ENCODE measurements around the gene NADSYN1. TPM values are rescaled to one million over a fixed set of nuclear protein-coding genes. Genes with fewer than 3 reads are reported as not detected.

The NADSYN1 gene
- total RNA-seq, 1 experiment from 2014 or later, result 45.1 TPM

DNA sequence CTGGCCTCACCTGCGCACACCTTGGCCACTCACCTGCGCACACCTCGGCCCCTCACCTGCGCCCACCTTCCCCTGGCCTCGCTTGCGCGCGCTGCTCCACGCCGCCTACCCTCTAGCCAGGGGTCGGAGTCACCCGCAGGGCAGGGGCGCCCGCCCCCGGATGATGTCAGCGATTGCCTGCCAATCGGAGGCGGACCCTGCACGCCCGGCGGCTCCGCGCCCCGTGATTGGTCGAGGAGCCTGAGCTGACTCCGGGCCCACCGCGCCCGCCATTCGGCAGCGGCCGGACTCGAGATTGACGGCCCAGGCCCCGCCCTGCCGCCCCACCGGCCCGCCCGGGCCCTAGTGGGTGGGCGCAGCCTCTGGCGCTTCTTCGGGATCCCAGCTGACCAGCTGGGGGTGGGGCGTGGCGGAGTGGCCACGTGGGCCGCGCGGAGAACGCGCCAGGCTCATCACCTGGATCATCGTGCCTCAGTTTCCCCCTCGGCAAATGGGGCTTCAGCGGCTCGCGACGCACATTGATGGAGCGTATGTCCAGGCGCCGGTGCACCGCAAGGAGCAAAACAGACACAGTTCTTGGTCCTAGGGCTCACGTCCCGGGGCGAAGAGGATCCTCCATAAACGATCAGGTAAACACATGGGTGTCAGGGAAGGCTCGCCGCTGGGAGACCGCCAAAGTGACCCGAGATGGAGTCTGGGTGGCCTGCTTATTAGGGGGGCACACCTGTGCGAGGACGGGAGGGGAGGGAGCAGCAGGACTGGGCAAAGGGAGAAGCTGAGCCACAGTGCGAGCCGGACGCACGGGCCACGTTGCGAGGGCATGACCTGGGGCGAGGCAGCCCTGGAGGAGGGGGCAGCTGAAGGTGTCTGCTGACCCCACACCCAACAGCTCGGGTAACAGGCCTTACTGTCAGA, 4.5 kb upstream of the NADSYN1 start, which contains the start of gene DHCR7 (continued):
- TF ChIP-seq, protein P1, sequence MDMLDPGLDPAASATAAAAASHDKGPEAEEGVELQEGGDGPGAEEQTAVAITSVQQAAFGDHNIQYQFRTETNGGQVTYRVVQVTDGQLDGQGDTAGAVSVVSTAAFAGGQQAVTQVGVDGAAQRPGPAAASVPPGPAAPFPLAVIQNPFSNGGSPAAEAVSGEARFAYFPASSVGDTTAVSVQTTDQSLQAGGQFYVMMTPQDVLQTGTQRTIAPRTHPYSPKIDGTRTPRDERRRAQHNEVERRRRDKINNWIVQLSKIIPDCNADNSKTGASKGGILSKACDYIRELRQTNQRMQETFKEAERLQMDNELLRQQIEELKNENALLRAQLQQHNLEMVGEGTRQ (CRISPR knock-in tag; IDR thresholded peaks at IDR 0.05), result peak; percentile 88
- TF ChIP-seq CDX4 (CRISPR knock-in tag; IDR thresholded peaks at IDR 0.05; ENCODE audit: borderline replicate concordance), result no peak
- no peak for TF ChIP-seq ATF1 (CRISPR knock-in tag; IDR thresholded peaks at IDR 0.05)
- TF ChIP-seq FOXP1 (CRISPR knock-in tag; IDR thresholded peaks at IDR 0.05; ENCODE audit: borderline replicate concordance), result peak; percentile 80; the same call in 1 of the 2 replicates
- no peak for TF ChIP-seq IRF2 (CRISPR knock-in tag; IDR thresholded peaks at IDR 0.05; ENCODE audit: borderline replicate concordance, low read depth)
- no peak for TF ChIP-seq RELA (CRISPR knock-in tag; IDR thresholded peaks at IDR 0.05; ENCODE audit: borderline replicate concordance)
- no peak for TF ChIP-seq ZSCAN18 (CRISPR knock-in tag; IDR thresholded peaks at IDR 0.05)
- TF ChIP-seq AR (CRISPR knock-in tag; IDR thresholded peaks at IDR 0.05), result no peak
- TF ChIP-seq ETV6 (CRISPR knock-in tag; IDR thresholded peaks at IDR 0.05), result peak; percentile 89
- TF ChIP-seq ATF2 (CRISPR knock-in tag; IDR thresholded peaks at IDR 0.05; ENCODE audit: borderline replicate concordance, low read depth), result no peak
- TF ChIP-seq ZNF396 (CRISPR knock-in tag; IDR thresholded peaks at IDR 0.05; ENCODE audit: borderline replicate concordance), result no peak
- no peak for TF ChIP-seq TEAD4 (CRISPR knock-in tag; IDR thresholded peaks at IDR 0.05)
- 0 out of 2 replicates have a peak, but pooled peaks have one; percentile 55 for TF ChIP-seq NFE2L1 (CRISPR knock-in tag; IDR thresholded peaks at IDR 0.05)
- TF ChIP-seq E2F4 (CRISPR knock-in tag; IDR thresholded peaks at IDR 0.05; ENCODE audit: borderline replicate concordance, low read depth), result no peak
- no peak for TF ChIP-seq JUN (CRISPR knock-in tag; IDR thresholded peaks at IDR 0.05)
- TF ChIP-seq TEAD1 (CRISPR knock-in tag; IDR thresholded peaks at IDR 0.05), result no peak
- no peak for TF ChIP-seq PRDM15 (CRISPR knock-in tag; IDR thresholded peaks at IDR 0.05)
- TF ChIP-seq NR2C2 (CRISPR knock-in tag; IDR thresholded peaks at IDR 0.05), result no peak
- no peak for TF ChIP-seq ZBTB21 (CRISPR knock-in tag; IDR thresholded peaks at IDR 0.05; ENCODE audit: borderline replicate concordance)
- TF ChIP-seq, protein P2, sequence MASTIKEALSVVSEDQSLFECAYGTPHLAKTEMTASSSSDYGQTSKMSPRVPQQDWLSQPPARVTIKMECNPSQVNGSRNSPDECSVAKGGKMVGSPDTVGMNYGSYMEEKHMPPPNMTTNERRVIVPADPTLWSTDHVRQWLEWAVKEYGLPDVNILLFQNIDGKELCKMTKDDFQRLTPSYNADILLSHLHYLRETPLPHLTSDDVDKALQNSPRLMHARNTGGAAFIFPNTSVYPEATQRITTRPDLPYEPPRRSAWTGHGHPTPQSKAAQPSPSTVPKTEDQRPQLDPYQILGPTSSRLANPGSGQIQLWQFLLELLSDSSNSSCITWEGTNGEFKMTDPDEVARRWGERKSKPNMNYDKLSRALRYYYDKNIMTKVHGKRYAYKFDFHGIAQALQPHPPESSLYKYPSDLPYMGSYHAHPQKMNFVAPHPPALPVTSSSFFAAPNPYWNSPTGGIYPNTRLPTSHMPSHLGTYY (CRISPR knock-in tag; IDR thresholded peaks at IDR 0.05), result no peak
- TF ChIP-seq E2F1 (CRISPR knock-in tag; IDR thresholded peaks at IDR 0.05), result no peak
- peak; percentile 40 for TF ChIP-seq GABPB1 (CRISPR knock-in tag; IDR thresholded peaks at IDR 0.05)
- TF ChIP-seq KAT7 (CRISPR knock-in tag; IDR thresholded peaks at IDR 0.05; ENCODE audit: borderline replicate concordance), result no peak; the same call in 1 of the 2 replicates

All from WTC11 (cell line).